Glutamatergic neuron (in vitro differentiated cells): Measurements from ENCODE around the gene AKR1C1. TPM values are rescaled to one million over a fixed set of nuclear protein-coding genes. Genes with fewer than 3 reads are reported as not detected.
"Not testable (repeated sequence)": the region's sequence is repeated elsewhere in the genome, so short reads cannot be mapped to it uniquely, and the experiment has no call there.

Experiments
- DNase-seq: peaks from one replicate; pipeline ENCODE4 v3.0.0; 2022
- H3K27ac Mint-ChIP-seq: one replicate; pipeline ENCODE4 v1.8.0; 2020; ENCODE audit warnings: mild to moderate bottlenecking, mixed read lengths, inconsistent platforms; ENCODE audit not compliant: unreplicated experiment
- H3K27me3 Mint-ChIP-seq: one replicate; pipeline ENCODE4 v1.8.0; 2020; ENCODE audit warnings: mild to moderate bottlenecking, moderate library complexity, mixed read lengths, inconsistent platforms; ENCODE audit not compliant: unreplicated experiment
- H3K36me3 Mint-ChIP-seq: one replicate; pipeline ENCODE4 v1.8.0; 2020; ENCODE audit warnings: mild to moderate bottlenecking, mixed read lengths, inconsistent platforms; ENCODE audit not compliant: unreplicated experiment
- H3K4me1 Mint-ChIP-seq: one replicate; pipeline ENCODE4 v1.8.0; 2020; ENCODE audit warnings: mild to moderate bottlenecking, low read depth, mixed read lengths, inconsistent platforms; ENCODE audit not compliant: unreplicated experiment
- H3K4me3 Mint-ChIP-seq: one replicate; pipeline ENCODE4 v1.8.0; 2020; ENCODE audit warnings: mild to moderate bottlenecking, mixed read lengths, inconsistent platforms; ENCODE audit not compliant: unreplicated experiment
- H3K9me3 Mint-ChIP-seq: one replicate; pipeline ENCODE4 v1.8.0; 2020; ENCODE audit warnings: mild to moderate bottlenecking, moderate library complexity, mixed read lengths, inconsistent platforms; ENCODE audit not compliant: unreplicated experiment
- total RNA-seq: library from RNA; stranded (reverse); fragmentation: NEBNext Ultra II Directional; extraction: Animal tissue kit (Norgen Biotek cat#: 25700); gene quantifications from one replicate; pipeline ENCODE4 v1.2.1, GENCODE V29; 2021; ENCODE audit not compliant: unreplicated experiment
- TF ChIP-seq, protein P1 (sequence below): fragments of 200-600 bp; sonication (generic); IDR thresholded peaks from one replicate; pipeline ENCODE4 v1.5.0; 2021; ENCODE audit not compliant: partially characterized antibody, unreplicated experiment

Gene AKR1C1
- total RNA-seq, 1 donor from 2014 or later: 24.7 TPM

DNA sequence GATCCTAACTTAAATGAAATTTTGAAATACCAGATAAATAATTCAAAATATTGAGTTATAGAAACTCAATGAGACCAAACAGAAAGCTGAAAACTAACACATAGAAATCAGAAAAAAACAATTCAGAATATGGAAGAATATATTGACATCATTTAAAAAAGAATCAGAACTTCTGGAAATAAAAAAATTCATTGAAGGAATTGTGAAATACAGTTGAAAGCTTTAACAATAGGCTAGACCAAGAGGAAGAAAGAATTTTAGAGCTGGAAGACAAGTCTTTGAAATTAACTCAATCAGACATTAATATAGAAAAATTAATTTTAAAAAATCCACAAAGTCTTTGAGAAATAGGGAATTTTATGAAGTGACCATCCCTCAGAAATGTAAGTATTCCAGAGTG lies 36.8 kb upstream of the AKR1C1 start:
- H3K9me3 Mint-ChIP-seq: peaks cover 7% of the 10 kb centered on the region
- no peaks in the 10 kb centered on the region for H3K4me1 Mint-ChIP-seq
- H3K36me3 Mint-ChIP-seq: peaks cover 29% of the 10 kb centered on the region
- TF ChIP-seq, protein P1, sequence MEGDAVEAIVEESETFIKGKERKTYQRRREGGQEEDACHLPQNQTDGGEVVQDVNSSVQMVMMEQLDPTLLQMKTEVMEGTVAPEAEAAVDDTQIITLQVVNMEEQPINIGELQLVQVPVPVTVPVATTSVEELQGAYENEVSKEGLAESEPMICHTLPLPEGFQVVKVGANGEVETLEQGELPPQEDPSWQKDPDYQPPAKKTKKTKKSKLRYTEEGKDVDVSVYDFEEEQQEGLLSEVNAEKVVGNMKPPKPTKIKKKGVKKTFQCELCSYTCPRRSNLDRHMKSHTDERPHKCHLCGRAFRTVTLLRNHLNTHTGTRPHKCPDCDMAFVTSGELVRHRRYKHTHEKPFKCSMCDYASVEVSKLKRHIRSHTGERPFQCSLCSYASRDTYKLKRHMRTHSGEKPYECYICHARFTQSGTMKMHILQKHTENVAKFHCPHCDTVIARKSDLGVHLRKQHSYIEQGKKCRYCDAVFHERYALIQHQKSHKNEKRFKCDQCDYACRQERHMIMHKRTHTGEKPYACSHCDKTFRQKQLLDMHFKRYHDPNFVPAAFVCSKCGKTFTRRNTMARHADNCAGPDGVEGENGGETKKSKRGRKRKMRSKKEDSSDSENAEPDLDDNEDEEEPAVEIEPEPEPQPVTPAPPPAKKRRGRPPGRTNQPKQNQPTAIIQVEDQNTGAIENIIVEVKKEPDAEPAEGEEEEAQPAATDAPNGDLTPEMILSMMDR: no peak
- no peak overlapping the region for H3K27ac Mint-ChIP-seq
- H3K4me3 Mint-ChIP-seq: no peak overlapping the region
- no peak for DNase-seq
- peaks cover 2% of the 10 kb centered on the region for H3K27me3 Mint-ChIP-seq

DNA sequence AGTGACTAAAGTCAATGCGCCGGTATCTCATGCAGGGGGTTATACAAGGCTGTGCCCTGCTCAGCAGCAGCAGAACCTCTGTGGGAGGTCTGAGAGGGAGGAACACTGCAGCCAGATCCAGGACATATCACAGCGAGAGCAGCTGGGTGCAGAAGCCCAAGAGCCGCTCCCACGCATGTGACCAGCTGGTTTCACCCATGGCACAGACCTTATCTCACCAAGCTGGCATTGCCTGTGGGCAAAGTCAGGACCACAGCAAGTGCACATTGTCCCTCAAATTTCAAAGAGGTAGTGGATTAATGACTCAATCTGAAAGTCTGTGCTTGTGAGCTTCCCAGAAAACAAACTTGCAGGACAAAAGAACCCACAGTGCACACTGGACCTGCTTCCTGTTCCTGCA lies 31.6 kb upstream of the AKR1C1 start:
- Mint-ChIP-seq H3K27ac (no peak overlapping the region), H3K27me3 (peaks cover 2% of the 10 kb centered on the region), H3K9me3 (peaks cover 7% of the 10 kb centered on the region), H3K36me3 (peaks cover 21% of the 10 kb centered on the region), H3K4me1 (no peaks in the 10 kb centered on the region), H3K4me3 (no peak overlapping the region)
- DNase-seq: no peak
- TF ChIP-seq, protein P1: no peak

GRCh38 chr10:4934391-4934987 lies 28.7 kb upstream of the AKR1C1 start:
- Mint-ChIP-seq H3K4me3 (no peak overlapping the region), H3K36me3 (peaks cover 17% of the 10 kb centered on the region), H3K4me1 (no peaks in the 10 kb centered on the region), H3K27me3 (peaks cover 2% of the 10 kb centered on the region), H3K27ac (no peak overlapping the region), H3K9me3 (peaks cover 7% of the 10 kb centered on the region)
- TF ChIP-seq, protein P1: no peak
- no peak for DNase-seq

DNA sequence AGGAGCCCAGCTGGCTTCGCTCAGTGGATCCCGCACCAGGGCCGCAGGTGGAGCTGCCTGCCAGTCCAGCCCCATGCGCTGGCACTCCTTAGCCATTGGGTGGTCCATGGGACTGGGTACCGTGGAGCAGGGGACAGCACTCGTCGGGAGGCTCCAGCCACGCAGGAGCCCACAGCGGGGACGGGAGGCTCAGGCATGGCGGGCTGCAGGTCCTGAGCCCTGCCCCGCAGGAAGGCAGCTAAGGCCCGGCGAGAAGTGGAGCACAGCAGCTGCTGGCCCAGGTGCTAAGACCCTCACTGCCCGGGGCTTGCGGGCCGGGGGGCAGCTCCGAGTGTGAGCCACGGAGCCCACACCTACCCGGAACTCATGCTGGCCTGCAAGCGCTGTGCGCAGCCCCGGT lies 25.9 kb upstream of the AKR1C1 start:
- TF ChIP-seq, protein P1: no peak
- DNase-seq: no peak

DNA sequence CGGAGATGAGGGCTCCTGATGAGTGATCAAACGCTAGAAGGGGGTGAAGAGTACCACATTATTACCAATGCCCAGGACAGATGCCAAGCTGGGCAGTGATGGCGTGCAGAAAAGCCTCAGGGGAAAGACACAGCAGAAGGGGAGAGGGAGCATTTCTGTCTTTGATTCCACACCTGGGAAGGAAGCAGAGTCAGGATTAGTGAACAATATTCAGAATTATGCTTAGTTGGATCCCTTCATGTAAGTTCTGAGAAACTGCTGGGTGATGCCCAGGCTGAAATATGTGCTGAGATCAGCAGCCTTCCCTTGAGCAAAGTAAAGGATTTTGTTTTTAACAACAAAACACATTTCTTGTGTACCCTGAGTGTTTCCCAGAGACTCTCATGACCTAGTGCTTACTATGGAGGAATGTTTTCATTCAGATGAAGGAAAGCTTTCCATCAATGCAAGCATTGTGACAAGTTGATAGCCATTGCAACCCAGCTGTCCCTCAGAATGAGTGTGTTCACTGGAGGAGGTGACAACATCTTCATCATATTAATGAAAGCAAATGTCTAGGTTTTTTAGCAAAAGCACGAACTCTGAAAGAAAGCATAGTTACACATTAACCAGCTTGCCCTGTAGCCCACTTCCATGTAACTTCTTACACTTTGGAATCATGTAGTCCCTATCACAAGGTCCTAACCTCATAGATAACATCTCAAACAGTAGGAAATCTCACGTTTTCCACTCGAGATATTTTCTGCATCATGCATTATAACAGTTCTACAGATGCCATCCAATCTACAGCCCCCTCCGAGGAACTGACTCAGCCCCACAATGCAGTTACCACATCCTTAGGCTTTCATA lies 23.8 kb upstream of the AKR1C1 start:
- peaks cover 4% of the 10 kb centered on the region for H3K36me3 Mint-ChIP-seq
- H3K4me1 Mint-ChIP-seq: no peaks in the 10 kb centered on the region
- H3K4me3 Mint-ChIP-seq: no peak overlapping the region
- TF ChIP-seq, protein P1: no peak
- no peaks in the 10 kb centered on the region for H3K27me3 Mint-ChIP-seq
- H3K27ac Mint-ChIP-seq: no peak overlapping the region
- no peaks in the 10 kb centered on the region for H3K9me3 Mint-ChIP-seq
- no peak for DNase-seq

More for the DNA sequence above, 25.9 kb upstream of the AKR1C1 start:
- peaks cover 4% of the 10 kb centered on the region for H3K36me3 Mint-ChIP-seq
- no peaks in the 10 kb centered on the region for H3K4me1 Mint-ChIP-seq
- no peaks in the 10 kb centered on the region for H3K27me3 Mint-ChIP-seq
- H3K9me3 Mint-ChIP-seq: no peaks in the 10 kb centered on the region
- no peak overlapping the region for H3K4me3 Mint-ChIP-seq
- H3K27ac Mint-ChIP-seq: no peak overlapping the region

DNA sequence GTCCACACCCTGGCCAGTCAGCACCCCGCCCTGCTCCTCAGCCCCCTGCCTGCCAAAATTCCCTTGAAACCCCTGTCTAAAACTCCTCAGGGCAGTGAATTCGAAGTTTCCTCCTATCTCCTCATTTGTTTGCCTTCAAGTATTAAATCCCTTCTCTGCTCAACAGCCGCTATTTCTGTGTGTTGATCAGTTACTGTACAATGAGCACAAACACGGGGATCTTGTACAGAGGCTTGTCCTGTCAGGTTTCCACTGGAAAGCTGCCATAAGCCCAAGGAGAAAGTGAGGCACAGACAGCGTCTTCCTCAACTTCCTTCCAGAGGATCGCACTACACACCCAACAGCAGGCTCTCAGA lies 23.2 kb upstream of the AKR1C1 start:
- not testable (repeated sequence) for H3K4me1 Mint-ChIP-seq, H3K27me3 Mint-ChIP-seq, H3K27ac Mint-ChIP-seq, DNase-seq, H3K9me3 Mint-ChIP-seq, H3K4me3 Mint-ChIP-seq, H3K36me3 Mint-ChIP-seq

DNA sequence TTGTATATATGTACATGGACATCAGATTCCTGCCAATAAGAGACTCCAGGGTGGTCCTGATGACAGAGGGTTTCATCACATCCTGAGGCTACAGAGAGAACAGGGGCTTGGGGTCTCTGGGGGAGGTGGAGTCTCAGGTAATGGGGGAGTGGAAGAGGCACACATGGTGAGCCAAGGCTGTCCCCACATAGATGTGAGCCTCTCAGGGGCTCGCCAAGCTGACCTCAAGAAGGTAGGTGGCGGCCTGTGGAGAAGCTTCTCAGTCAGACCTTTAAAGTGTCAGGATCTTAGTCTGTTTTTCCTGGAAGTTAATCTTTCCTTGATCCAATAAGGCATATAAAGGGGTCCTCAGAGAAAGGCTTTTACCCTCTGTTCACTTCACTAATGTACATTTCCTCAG lies 22.3 kb upstream of the AKR1C1 start:
- DNase-seq, H3K4me3 Mint-ChIP-seq, H3K27me3 Mint-ChIP-seq, H3K4me1 Mint-ChIP-seq, H3K9me3 Mint-ChIP-seq, H3K36me3 Mint-ChIP-seq, H3K27ac Mint-ChIP-seq: not testable (repeated sequence)
